SH-SY5Y (cell line): ENCODE measurements around the gene KBTBD8.

ENCODE experiments used
- GATA2 ChIP-seq: IDR thresholded peaks from 2 replicates; pipeline ENCODE4 v1.6.1; 2011; ENCODE audit warnings: mild to moderate bottlenecking, low read depth, low read length
- GATA3 ChIP-seq: IDR thresholded peaks from 2 replicates; pipeline ENCODE4 v1.6.1; 2011; ENCODE audit warnings: low read depth, mild to moderate bottlenecking, low read length, moderate library complexity

The KBTBD8 gene

DNA sequence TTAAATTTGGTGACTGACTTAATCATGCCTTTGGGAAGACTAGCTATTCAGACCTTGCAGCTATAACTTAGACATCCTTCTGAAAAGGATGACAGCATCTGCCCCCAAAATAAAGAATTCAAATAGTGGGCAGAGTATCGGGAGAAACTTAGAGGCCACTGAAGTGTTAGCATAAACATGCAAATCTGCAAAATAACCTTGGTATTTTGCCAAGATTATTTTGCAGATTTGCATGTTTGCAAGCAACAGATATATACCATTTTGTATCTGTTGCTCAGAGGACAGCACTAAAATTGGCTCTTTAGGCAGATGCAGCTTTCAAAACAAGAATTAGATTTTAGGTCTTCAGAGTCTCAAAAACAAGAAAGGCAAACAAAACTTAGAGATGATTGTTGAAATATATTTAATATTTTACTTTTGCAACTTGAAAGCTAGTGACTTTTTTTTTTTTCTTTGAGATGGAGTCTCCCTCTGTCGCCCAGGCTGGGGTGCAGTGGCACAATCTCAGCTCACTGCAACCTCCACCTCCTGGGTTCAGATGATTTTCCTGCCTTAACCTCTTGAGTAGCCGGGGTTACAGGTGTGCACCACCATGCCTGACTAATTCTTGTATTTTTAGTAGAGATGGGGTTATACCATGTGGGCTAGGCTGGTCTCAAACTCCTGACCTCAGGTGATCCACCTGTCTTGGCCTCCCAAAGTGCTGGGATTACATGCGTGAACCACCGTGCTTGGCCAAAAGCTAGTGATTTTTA is 47.8 kb downstream of the KBTBD8 start:
- TF ChIP-seq GATA2: no peak
- TF ChIP-seq GATA3: no peak

DNA sequence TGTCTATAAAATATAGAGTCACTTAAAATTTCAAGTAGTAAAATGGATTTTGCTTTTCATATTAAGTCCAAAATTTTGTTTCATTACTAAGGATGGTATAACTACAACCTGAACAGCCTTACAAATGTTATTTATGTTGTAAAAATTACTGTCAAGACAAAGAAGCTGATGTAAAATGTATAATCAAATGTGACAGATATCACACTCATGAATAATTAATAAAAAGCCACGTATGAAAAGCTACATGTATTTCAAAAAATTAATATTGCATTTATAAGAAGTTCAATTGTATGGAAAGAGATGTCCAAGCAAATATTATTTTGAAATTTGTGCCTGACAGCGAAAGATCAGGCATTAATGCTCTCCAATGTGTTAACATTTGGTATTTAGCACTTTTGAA is 48.9 kb downstream of the KBTBD8 start:
- TF ChIP-seq GATA2: no peak
- TF ChIP-seq GATA3: no peak

DNA sequence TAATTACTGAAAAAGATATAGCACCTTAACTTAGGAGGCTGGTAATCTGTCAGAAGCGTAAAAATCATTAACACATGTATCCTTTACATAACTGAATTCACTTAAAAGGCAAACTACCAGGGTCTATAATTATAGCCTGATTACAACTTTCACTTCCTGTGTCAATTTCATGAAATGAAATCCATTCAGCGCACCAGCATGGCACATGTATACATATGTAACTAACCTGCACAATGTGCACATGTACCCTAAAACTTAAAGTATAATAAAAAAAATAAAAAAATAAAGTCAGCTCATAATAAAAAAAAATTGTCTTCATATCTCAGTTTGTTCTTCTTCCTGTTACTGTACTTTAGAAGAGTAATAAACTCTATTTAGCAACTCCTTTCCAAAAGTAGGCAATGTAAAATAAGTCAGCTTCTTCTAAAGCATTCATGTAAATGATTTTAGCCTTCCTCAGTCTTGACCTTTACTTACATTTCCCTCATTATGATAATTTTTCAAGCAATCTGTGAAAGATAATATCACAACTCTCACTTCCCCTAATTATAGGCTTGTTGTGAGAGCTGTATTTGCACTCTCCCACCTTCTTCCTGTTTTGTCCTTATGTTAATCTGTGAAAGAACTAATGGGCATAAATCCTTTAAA is 50.1 kb downstream of the KBTBD8 start:
- TF ChIP-seq GATA3: no peak
- TF ChIP-seq GATA2: no peak

DNA sequence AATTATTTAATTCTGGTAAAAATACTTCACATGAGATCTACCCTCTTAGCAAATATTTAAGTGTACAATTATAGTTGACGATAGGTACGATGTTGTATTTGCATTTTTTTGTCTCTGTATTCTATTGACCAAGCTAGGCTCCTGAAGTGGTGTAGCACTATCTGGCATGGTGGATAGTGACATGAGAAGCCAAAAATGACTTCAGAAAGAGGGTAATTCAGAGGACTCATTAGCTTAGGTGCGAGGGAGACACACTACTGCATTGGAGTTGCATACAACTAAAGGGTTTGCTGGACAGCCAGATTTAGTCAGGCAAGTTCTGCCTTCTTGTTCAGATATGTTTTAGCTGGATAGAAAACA is 50.6 kb downstream of the KBTBD8 start:
- no peak for TF ChIP-seq GATA3
- TF ChIP-seq GATA2: no peak

DNA sequence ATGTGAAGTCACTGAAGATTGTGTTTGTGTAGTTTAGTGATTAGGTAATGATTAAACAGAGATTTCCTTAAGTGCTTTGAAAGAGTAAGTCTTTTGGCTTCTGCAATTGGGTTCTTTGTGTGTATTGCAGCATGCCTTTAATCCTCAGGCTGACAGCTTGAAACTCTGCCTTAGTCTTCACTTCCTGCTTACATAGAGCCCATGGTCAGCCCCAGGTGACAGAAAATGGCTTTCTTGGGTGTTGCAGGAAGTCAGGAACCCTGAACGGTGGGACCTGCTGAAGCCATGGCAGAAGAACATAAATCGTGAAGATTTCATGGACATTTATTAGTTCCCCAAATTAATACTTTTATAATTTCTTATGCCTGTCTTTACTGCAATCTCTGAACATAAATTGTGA is 61.3 kb downstream of the KBTBD8 start:
- TF ChIP-seq GATA2 (no peak), GATA3 (no peak)
